GM18519 (cell line): ENCODE measurements around the gene ALS2.
"Not testable (repeated sequence)": the region's sequence is repeated elsewhere in the genome, so short reads cannot be mapped to it uniquely, and the experiment has no call there.

Experiments
- ATAC-seq: cut with Tn5 transposase; IDR thresholded peaks from one replicate; pipeline ENCODE4 v1.9.1; 2021; ENCODE audit warnings: mild to moderate bottlenecking, moderate library complexity; ENCODE audit not compliant: unreplicated experiment, low FRiP score

ALS2 gene

GRCh38 chr2:201780674-201781493 is at the start of gene ALS2:
TSS of gene ALS2 (minus strand) at chr2:201780933. CDS start at chr2:201768885, 12,048 bp downstream.
- peak; percentile 77 for ATAC-seq

DNA sequence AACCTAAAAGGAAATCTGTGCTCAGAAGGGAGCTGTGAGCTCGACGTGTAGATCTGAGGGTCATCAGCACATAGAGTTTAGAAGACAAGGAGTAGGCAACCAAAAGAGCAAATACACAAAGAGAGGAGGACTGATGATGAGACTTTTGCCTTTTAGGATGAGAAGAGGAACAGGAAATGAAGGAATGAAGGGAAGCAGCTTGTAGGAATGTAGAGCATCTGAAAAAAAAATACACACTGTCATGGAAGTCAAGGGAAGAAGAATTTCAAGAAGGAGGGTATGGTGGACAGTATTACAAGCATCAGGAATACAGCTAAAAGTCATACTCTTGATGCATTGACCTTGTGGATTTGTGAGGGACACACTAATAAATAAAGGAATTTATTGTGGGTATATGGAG is 47.5 kb upstream of the ALS2 start:
- no peak for ATAC-seq

- ATAC-seq = no peak
These were observed 46.9 kb upstream of the ALS2 start for GRCh38 chr2:201827621-201828020.

GRCh38 chr2:201824212-201824611 is 43.5 kb upstream of the ALS2 start:
- no peak for ATAC-seq

GRCh38 chr2:201821080-201821479 is 40.3 kb upstream of the ALS2 start:
- ATAC-seq = no peak

GRCh38 chr2:201820383-201821007 is 39.8 kb upstream of the ALS2 start:
- no peak for ATAC-seq

- no peak for ATAC-seq
These were observed 36.2 kb upstream of the ALS2 start for GRCh38 chr2:201816657-201817575.

- ATAC-seq = no peak
These were observed 33.4 kb upstream of the ALS2 start for GRCh38 chr2:201813996-201814760.

GRCh38 chr2:201810604-201811003 is 29.9 kb upstream of the ALS2 start:
- not testable (repeated sequence) for ATAC-seq

DNA sequence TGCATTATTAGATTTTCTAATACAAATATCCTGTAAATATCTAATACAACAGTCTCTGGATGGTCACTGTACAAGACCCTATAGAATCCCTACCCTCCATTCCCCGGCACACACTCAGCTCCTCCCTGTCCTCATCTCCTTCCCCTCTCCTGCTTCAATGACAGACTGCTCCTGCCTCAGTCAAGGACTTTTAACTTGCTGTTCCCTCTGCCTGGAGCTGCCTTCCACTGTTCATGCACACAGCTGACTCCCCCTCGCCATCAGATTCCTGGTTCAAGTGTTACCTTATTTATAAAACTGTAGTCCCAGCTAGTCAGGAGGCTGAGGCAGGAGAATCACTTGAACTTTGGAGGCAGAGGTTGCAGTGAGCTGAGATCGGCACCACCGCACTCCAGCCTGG is 28.9 kb upstream of the ALS2 start:
- ATAC-seq = no peak

DNA sequence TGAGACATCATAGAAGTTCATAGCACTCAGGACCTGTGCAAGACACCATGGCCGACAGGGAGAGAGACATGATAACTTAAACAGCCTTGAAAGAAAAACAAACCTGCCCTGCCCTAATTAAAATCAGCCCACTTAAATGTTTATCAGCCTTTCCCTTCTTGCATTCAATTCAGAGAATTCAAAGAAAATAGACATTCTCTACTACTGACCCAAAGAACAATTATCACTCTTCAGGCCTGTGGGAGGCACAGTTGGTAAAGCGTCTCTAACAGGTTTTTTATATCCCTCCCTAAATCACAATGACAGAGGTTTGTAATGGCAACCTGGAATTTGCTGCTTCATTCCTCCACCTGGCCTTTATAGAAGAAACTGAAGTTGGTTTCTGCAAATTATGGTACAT is 27.3 kb upstream of the ALS2 start:
- ATAC-seq = no peak

DNA sequence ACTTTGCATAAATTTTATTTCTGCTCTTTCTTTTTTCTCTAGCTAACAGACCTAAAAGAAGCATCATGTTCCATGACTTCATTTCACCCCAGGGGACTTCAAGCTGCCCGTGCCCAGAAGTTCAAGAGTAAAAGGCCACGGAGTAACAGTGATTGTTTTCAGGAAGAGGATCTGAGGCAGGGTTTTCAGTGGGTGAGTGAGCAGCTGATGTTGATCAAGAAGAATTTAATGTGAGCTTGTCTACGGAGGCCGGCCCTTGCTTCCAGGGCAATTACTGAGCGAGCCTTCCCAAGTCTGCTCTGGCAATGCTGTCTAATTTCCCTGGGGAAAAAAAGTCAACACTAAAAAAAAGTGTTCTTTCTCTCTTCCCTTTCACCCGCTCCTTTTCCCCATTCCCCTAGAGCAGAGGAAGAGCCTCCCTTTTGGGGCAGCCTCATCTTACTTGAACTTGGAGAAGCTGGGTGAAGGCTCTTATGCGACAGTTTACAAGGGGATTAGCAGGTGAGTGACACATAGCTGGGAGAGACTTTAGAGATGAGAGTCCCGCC is 26.8 kb upstream of the ALS2 start:
- ATAC-seq = no peak

DNA sequence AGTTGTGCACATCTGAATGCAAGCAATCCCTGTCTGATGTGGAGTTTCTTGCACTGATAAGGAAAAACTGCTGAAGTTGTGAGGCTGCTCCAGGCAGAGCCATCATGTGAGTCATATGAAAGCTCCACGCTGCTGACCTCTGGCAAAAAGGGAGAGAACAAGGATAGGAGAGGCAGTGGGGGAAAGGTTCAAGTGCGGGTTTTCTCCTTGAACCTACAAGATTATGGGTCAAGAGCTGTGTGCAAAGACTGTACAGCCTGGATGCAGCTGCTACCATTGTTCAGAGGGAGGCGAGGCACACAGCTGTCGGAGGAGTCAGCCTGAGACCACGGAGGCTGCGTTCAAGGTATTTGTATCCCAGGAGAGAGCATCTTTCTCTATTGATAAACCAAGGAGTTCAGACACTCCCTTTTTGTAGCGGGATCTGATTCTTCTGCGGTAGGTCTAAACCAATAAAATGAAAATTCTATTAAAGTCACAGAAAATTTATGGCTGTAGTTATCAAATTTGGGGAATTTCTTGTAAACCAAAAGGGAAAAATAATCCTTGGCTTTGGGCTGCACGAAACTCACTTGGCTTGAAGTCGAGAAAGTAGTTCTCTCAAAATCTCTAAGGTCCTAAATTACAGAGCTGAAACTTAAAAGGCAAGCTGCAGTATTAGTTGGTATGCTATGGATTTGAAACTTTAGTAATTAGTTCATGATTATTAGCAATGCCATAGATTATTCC is 25.9 kb upstream of the ALS2 start, which contains the start of gene CDK15:
Gene CDK15 (plus strand): TSS at position 96 of the 729 bp plus-strand sequence. CDS start 128 bp downstream, at position 224.
- ATAC-seq = no peak

DNA sequence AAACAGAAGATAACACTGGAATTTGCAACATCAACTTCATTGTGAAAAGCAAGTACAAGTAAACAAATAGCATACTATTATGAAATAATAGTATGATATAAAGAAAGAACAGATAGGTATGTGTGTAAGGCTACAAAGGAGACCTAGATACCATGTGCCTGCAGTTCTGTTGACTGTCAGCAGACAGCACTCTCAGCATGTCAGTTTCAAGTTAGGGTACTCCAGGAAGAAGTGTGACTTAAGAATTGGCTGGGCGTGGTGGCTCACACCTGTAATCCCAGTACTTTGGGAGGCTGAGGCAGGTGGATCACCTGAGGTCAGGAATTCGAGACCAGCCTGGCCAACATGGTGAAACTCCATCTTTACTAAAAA is 18.2 kb upstream of the ALS2 start:
- ATAC-seq = not testable (repeated sequence)

GRCh38 chr2:201798252-201798913 is 17.6 kb upstream of the ALS2 start:
- no peak for ATAC-seq

- ATAC-seq = no peak
These were observed 16.6 kb upstream of the ALS2 start for GRCh38 chr2:201797175-201797840.

- ATAC-seq = no peak
These were observed 15.7 kb upstream of the ALS2 start for GRCh38 chr2:201796478-201796865.
